Nephron progenitor cell (in vitro differentiated cells): ENCODE data around the gene ART5.
"Not testable (repeated sequence)": the region's sequence is repeated elsewhere in the genome, so short reads cannot be mapped to it uniquely, and the experiment has no call there.

Source experiments
- DNase-seq: peaks from one replicate; pipeline ENCODE4 v3.0.0; 2021
- H3K27ac Mint-ChIP-seq: 2 replicates; pipeline ENCODE4 v1.8.0; 2021; ENCODE audit warnings: mild to moderate bottlenecking, moderate library complexity, mixed read lengths
- H3K27me3 Mint-ChIP-seq: 2 replicates; pipeline ENCODE4 v1.8.0; 2021; ENCODE audit warnings: mild to moderate bottlenecking, low read depth, mixed read lengths; ENCODE audit not compliant: poor library complexity
- H3K36me3 Mint-ChIP-seq: 2 replicates; pipeline ENCODE4 v1.8.0; 2021; ENCODE audit warnings: low read depth, mixed read lengths
- H3K4me1 Mint-ChIP-seq: 2 replicates; pipeline ENCODE4 v1.8.0; 2021; ENCODE audit warnings: mixed read lengths
- H3K4me3 Mint-ChIP-seq: 2 replicates; pipeline ENCODE4 v1.8.0; 2021; ENCODE audit warnings: mild to moderate bottlenecking, moderate library complexity, mixed read lengths
- H3K9me3 Mint-ChIP-seq: 2 replicates; pipeline ENCODE4 v1.8.0; 2021; ENCODE audit warnings: mild to moderate bottlenecking, moderate library complexity, mixed read lengths
- CTCF ChIP-seq: fragments of 200-600 bp; sonication (generic); IDR thresholded peaks from 2 replicates; pipeline ENCODE4 v1.5.0; 2021; ENCODE audit warnings: antibody characterized with exemption

The ART5 gene

GRCh38 chr11:3645552-3645951 is 3.8 kb upstream of the ART5 start:
- no peak overlapping the region for H3K27ac Mint-ChIP-seq
- peaks cover 80% of the 10 kb centered on the region for H3K4me1 Mint-ChIP-seq
- peaks cover 6% of the 10 kb centered on the region for H3K36me3 Mint-ChIP-seq
- no peak for TF ChIP-seq CTCF
- DNase-seq = no peak
- peaks cover 3% of the 10 kb centered on the region for H3K27me3 Mint-ChIP-seq
- H3K9me3 Mint-ChIP-seq = peaks cover 32% of the 10 kb centered on the region
- H3K4me3 Mint-ChIP-seq = no peak overlapping the region

GRCh38 chr11:3644817-3645235 is 3.0 kb upstream of the ART5 start, which contains the start of gene ART1:
Gene ART1, plus strand, starts transcription at chr11:3645128. Its CDS starts 14,086 bp downstream, at chr11:3659214.
- peak within 1 kb of the TSS; percentile 93 for H3K27ac Mint-ChIP-seq
- peaks cover 6% of the 10 kb centered on the region for H3K36me3 Mint-ChIP-seq
- peaks cover 72% of the 10 kb centered on the region for H3K4me1 Mint-ChIP-seq
- no peak for TF ChIP-seq CTCF
- H3K27me3 Mint-ChIP-seq = peaks cover 5% of the 10 kb centered on the region
- peaks cover 32% of the 10 kb centered on the region for H3K9me3 Mint-ChIP-seq
- no peak for DNase-seq
- peak within 1 kb of the TSS; percentile 58 for H3K4me3 Mint-ChIP-seq

- peaks cover 19% of the 10 kb centered on the region for H3K9me3 Mint-ChIP-seq
- H3K4me3 Mint-ChIP-seq = peak overlapping the region; percentile 83
- H3K27ac Mint-ChIP-seq = peak overlapping the region; percentile 98
- peaks cover 65% of the 10 kb centered on the region for H3K4me1 Mint-ChIP-seq
- H3K36me3 Mint-ChIP-seq = peaks cover 18% of the 10 kb centered on the region
- not testable (repeated sequence) for H3K27me3 Mint-ChIP-seq
- DNase-seq = peak; percentile 21
These were observed 1.3 kb upstream of the ART5 start for GRCh38 chr11:3643102-3643546.

GRCh38 chr11:3642071-3642951 is 519 bp upstream of the ART5 start:
- peaks cover 19% of the 10 kb centered on the region for H3K9me3 Mint-ChIP-seq
- H3K27ac Mint-ChIP-seq = peak overlapping the region; percentile 98
- peaks cover 63% of the 10 kb centered on the region for H3K4me1 Mint-ChIP-seq
- DNase-seq = peak; percentile 97
- H3K36me3 Mint-ChIP-seq = peaks cover 18% of the 10 kb centered on the region
- H3K4me3 Mint-ChIP-seq = peak overlapping the region; percentile 89
- no peak for TF ChIP-seq CTCF
- peaks cover 2% of the 10 kb centered on the region for H3K27me3 Mint-ChIP-seq

GRCh38 chr11:3641191-3641590 is 601 bp downstream of the ART5 start:
- no peak for DNase-seq
- Mint-ChIP-seq H3K4me3 (peak overlapping the region; percentile 89), H3K27me3 (peaks cover 2% of the 10 kb centered on the region), H3K27ac (no peak overlapping the region), H3K4me1 (peaks cover 66% of the 10 kb centered on the region), H3K36me3 (peaks cover 18% of the 10 kb centered on the region), H3K9me3 (peaks cover 19% of the 10 kb centered on the region)
- TF ChIP-seq CTCF = no peak

GRCh38 chr11:3639841-3640240 is 2.0 kb downstream of the ART5 start:
- DNase-seq = no peak
- Mint-ChIP-seq H3K27me3 (peaks cover 2% of the 10 kb centered on the region), H3K4me3 (peak overlapping the region; percentile 28), H3K36me3 (peaks cover 18% of the 10 kb centered on the region), H3K27ac (no peak overlapping the region), H3K4me1 (peaks cover 62% of the 10 kb centered on the region), H3K9me3 (peaks cover 16% of the 10 kb centered on the region)
- TF ChIP-seq CTCF = no peak
